ENCODE measurements around the gene GPATCH11.

The GPATCH11 gene

DNA sequence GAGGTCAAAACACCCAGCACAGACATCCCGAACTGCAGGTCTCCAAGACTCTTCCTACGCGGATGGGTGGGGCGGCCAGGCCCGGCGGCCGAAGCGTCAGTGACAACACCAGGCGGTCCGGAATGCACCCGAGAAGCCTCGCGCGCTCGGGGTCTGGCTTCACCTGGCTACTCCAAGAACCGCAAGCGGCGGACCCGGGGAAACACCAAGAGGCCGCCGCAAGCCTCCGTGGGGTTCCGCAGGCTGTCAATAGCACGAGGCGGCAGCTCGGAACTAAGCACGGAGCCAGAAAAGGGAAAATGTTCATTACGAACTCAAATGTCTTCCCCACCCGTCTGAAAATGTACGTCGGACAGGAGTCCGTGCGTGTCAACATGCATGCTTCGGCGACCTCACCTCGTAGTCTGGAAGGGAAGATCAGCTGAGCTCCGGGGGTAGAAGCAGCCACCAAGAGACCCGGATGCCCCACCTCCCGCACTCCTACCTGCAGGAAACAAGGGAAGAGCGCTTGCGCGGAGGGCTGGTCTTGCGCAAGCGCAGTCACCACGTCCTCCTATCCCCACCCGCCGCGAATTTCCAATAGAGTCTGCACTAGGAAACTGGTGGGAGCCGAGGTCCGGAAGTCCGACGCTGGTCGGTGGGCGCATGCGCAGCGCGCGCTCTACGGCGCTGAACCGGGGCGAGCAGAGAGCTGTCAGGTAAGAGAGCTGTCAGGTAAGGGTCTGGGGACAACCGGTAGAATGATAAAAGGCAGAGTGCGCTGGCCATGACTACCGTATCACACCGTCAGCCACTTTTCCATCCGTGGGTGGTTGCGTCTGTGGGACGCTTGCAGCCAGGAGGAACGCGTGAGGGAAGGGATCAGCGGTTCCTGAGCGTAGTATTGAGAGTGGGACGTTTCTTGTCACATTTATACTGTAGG lies at the start of gene GPATCH11, which contains the start of gene HEATR5B:
Gene GPATCH11 (plus strand): TSS at position 646 of the 922 bp plus-strand sequence. CDS start 3,864 bp downstream, outside the sequence.
Gene HEATR5B (minus strand): TSS at position 500 of the 922 bp plus-strand sequence. CDS start 958 bp downstream, outside the sequence.
- DNase-seq = peak; percentile 93

DNA sequence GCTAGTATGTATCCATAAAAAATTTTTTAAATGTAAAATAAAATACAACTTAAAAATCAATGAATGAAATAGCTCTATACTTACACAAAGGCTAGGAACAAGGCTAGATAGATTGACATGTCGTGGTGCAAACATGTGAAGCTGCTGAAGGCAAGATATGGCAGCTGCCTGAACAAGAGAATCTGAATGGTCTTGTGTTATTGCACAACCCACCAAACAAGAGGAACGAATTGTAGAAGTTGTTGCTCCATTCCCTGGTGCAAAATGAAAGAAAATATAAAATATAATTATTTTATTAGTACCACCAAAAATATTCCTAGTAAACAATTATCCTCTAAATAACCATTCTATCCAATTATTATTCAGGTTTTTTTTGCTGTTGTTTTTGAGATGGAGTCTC lies 46.5 kb upstream of the GPATCH11 start:
- DNase-seq = no peak

DNA sequence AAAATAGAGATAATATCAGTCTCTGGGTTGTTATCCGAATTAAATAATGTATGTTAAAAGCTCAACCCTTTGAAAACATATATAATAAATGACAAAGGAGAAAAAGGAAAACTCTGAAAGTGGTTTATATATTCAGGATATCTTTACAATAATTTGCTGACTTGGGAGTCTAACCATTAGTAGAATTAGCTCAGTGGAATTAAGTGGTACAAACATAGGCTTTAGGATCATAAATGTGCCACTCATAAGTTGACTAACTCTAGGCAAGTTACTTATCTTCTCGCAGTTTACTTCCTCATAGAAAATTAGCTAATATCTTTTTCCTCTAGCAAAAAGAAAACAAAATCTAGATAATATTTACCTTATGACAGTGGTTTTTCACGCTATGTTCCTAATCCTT lies 44.7 kb upstream of the GPATCH11 start:
- DNase-seq = no peak

DNA sequence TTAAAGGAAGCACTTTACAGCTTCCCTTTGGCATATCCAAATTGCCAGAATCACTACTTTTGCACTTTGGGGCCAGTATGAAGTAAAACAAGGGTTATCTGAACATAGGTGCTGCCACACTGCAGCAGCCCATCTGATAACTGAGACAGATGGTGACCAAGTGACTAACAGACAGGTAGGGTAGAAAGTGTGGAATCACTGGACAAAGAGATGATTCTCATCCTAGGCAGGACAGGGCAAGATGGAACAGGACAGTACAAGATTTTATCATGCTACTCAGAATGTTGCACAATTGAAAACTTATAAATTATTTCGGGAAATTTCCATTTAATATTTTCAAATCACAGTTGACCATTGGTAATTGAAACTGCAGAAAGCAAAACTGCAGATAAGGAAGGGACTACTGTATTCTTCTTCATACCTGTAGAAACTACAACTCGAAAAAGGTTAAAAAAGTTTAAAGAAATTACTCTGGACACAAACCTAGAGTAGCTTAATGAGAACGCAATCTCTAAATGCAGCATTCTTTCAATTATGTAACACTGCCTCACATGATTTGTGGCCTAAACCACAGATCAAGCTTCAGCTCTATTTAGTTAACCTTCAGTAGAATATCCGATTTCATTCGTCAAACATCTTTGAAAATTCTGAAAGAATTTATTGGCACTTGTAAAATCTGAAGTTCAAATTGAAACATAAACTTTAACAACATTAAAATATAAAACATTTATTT lies 31.6 kb upstream of the GPATCH11 start:
- no peak for DNase-seq

DNA sequence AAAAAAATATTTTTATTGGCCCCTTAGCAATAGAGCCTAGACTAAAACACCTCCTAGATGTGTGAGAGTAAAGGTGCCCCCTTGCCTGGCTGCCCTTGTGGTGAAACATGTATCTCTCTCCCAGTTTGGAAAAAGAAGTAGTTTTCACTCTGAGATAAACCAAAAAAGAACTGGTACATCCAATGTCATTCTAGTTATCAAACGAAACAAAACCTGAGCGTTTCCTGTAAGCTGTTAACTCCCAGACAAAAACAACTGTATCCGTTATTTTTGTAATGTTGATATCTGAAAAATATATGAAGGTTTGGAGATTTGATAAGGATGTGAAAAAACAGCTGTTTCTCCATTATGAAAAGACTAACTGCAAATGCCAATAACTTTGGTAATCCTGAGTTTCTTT lies 24.5 kb upstream of the GPATCH11 start:
- no peak for DNase-seq

DNA sequence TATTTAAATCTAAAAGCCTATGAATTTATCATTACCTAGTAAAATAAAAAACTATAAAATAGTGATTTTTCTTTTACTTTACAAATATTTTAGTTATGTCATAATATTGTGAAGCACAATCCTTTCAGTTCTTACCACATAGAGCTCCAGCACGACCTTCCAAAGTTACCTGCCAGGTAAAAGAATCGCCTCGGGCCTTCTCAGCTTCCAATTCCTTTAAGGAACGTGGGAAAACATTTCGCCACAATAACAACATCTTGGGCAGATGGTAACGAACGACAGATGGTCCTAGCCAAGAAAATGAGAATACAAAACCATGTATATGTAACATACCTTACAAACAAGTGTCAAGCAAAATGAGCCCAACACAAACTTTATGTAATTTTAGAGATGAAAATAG lies 23.9 kb upstream of the GPATCH11 start:
- no peak for DNase-seq

DNA sequence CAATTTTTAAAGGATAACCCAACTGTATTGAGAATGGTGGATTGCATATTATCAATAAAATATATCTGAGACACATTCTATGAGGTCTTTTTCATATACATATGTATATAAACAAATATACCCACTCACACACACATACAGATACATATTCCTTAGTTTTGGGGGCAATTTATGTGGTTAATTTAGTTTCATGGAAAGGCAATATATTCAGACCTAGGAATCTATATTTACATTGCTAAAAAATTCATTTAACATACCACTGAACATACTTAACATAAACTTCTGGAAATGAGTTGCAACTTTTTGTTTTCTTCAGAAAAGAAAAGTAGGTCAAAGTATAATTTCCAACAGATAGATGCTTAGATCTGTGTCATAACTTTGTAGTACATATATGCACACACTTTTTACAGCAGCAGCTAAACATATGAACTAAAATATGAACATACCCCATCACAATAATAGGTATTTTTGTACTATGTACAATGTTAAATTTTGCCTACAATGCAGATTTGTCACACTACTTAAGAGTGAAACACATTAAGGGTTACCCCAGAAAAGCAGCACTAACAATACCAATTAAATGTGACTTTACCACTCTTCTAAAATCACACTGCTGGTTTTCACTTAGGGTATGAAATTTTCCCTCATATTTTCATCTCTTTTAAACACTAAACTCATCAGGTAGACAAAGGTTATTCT lies 23.2 kb upstream of the GPATCH11 start:
- no peak for DNase-seq

DNA sequence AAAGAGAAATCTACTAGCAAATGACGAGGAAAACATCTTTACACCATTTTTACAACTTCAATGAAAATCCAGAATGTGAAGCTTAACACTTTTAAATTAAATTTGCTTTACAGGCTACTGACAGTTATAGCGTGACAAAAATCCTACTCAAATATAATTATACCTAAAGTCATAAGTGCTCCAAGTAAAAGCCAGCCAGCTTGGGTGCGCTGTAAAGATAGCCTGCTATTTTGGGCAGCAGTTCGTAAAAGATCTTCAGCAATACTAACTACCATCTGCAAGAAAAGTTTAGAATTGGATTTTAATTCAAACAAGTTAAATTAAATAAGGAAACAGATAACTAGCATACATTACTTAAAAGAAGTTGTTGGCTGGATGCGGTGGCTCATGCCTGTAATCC lies 22.5 kb upstream of the GPATCH11 start:
- DNase-seq = no peak

DNA sequence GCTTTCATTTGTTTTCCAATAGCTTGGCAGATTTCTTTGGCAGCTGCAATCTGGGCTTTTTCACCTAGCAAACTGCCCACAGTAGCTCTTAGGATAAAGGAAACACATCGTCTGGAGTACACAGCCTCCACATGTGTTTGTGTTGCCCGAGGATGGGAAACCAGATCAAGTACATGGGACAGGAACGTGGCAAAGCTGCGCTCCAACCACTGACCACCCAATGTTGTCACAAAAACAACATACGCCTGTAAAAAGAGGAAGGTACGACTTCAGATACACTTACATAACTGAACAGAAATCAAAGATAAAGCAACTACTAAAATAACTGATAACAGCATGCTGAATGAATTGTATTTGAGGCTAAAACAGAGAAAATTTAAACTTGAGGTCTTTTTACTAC lies 15.6 kb upstream of the GPATCH11 start:
- no peak for DNase-seq

DNA sequence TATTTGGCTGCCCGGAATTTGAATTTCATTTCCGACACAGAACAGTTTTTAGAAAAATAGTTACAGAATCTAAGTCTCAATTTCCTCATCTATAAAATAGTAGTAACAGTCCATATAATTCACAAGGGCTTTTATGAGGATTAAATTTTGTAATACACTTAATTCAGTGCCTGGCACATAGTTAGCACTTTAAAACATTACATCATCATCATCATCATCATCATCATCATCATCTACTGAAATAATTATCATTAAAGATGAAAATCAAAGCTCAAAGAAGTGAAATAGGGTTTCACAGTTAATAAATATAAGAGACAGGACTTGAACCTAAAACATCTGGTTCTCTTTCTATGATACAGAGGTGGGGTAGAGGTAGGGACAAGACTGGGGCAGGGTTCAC lies 13.4 kb upstream of the GPATCH11 start:
- DNase-seq = no peak

DNA sequence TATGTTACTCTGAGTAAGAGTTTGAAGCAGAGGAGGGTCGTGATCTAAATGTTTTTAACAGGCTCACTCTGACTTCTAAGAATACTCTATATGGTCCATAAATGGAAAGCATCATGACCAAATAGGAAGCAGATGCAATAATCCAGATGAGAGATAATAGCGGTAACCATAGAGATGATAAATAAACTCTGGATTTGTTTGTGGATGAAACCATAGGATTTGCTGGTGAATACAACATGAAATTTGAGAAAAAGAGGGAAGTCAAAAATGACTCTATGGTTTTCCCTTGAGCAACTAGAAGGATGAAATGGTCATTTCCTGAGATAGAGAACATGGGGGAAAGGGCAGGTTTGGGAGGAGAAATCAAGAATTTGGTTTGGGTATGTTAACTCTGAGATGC lies 4.1 kb upstream of the GPATCH11 start:
- DNase-seq = no peak

DNA sequence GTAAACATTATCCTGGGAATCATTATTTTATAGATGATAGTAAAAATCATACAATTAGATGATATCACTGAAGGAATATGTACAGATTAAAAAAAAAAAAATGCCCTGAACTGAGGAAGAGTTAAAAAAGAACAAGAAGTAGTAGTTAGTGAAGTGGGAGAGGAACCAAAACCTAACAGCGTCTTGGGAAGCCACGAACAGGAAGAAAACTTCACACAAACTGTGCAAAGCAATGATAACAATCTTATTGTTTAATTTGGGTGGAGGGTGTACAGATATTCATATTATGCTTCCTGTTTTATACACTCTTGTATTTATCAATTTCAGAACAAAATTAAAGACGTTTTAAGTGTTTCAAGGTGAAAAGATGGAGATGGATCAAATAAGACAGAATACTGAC lies 3.6 kb upstream of the GPATCH11 start:
- DNase-seq = no peak

DNA sequence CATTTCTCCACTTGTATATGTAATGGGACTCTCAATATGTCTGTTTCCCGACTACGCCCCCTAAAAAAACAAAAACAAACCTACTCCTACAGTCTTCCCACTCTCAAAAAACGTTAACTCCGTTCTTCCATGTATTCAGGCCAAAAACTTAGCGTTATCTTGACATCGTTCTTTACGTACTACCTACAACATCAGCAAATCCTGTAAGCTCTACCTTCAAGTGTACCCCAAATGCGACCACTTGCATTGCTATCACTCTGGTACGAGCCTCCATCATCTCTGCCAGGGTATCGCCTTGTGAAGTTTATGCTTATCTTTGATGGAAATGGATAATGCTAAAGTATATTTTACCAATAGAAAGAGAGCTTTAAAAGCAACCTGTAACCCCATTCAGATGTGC lies 479 bp downstream of the GPATCH11 start:
- DNase-seq = no peak

DNA sequence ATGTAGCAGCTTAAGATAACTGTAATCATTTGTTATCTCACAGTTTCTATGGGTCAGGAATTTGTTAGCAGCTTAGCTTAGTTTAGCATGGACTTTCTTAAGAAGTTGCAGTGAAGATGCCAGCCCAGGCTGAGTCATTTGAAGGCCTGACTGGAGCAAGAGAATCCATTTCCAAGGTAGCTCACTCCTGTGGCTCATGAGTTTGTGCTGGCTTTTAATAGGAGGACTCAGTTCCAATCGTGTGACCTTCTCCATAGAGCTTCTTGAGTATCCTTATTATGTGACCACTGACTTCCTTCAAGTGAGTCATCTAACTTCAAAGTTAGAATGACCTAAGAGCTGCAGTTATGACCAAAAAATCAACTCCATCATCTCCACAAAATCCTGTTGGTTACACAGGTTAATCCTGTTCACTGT lies 1.4 kb downstream of the GPATCH11 start:
- no peak for DNase-seq

DNA sequence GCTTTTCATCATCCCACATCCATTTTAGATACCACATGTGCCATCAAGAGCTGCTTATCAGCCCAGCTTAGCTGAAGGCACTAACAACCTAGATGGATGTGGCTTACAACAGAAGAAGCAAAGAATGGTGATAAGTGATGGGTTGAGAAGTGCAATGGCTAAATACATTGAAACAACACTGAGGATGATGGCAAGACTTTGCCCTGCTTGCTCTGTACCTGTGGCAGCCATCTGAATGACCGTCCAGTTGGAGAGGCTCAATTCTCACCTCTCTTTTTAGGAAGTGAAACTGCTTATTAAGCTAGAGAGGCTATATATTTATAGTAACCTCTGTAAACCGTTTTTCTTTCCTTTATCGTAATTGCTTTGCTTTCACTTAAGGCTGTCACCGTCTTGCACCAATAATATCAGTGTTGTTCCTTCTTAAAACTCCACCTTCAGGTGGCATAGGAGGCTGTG lies 5.7 kb downstream of the GPATCH11 start:
- DNase-seq = no peak

DNA sequence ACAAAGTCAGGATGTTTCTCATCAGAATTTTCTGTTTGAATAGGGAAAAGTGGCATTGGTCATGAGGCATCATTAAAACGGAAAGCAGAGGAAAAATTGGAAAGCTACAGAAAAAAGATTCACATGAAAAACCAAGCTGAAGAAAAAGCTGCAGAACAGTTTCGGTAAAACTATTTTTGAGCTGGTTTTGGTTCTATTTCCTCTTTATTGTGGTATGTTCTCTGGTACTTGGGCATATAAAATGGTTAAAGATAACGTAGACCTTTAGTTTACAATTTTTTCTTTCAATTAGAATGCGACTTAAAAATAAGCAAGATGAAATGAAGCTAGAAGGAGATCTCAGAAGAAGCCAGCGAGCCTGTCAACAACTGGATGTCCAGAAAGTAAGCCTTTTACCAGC lies 7.6 kb downstream of the GPATCH11 start:
- DNase-seq = no peak

DNA sequence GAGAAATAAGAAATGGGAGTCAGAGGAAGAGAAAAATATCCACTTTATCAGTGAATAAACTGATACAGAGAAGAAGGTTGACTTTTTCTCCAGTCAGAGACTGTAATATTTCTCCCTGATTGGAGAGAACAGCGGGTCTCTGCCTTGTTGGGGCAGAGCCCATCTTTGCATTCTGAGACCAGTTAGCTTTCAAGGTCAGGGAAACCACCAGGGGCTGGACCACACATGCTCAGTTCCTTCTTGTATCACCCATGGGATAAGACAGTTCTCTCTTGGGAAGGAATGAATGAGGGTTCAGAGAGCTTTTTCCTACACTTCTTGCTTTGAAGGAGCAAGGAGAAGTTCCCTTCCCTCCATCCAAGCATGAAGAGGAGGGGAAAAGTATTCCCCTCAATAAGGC lies 12.2 kb downstream of the GPATCH11 start:
- no peak for DNase-seq

DNA sequence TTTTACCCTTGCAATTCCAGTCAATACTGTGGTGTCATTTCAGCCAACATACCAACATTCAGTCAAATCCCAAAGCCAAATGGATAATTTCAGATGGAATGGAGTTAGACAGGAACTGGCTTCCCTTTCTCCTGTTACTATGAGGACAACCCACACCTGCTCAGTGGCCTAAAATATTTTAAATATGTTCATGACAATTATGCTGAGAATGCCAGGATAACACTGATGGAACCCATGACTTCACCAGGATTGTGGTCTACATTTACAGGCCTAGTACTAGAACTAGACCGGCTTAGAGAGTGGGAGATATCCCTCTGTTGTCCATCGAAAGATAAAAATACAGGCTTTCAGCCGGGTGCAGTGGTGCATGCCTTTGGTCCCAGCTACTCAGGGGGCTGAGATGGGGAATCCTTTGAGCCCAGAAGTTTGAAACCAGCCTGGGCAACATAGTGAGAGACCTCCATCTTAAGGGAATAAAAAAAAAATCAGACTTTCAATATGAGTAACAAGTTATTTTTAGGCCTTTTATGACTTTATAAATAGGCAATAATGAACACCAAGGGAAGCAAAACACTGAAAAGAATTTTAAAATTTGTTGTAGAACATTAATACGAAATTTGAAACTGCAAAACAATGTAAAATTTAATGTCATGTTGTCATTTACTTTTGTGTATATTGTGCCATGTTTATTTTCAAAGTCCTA lies 14.2 kb downstream of the GPATCH11 start:
- no peak for DNase-seq

DNA sequence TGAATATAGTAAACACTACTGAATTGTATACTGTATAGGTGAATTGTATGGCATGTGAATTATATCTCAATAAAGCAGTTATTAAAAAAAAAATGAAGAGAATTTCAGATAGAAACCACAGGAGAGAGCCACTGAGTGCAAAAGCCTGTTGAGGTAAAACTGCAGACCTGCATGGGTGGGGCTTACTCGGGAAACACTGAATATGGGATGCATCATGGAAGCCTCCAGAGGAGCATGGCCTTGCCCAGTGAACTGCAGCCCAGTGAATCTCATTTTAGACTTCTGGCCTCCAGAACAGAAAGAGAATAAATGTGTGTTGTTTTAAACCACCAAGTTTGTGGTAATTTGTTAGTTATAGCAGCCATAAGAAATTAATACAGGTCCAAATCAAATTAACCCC lies 15.7 kb downstream of the GPATCH11 start:
- no peak for DNase-seq

DNA sequence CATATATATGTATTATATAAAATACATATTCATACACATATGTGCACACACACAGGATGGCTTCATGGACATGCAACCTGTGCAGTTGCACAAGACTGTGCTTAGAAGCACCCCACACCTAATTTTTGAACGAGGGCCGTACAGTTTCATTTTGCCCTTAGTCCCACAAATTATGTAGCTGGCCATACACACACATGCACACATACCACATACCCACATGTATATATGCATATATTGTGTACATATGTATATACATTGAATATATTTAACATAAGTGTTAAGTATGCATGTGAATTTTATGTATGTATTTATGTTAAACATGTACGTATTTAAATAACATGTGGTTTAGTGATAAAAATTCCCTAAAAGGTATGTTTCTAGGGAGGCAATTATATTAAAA lies 18.3 kb downstream of the GPATCH11 start:
- no peak for DNase-seq

DNA sequence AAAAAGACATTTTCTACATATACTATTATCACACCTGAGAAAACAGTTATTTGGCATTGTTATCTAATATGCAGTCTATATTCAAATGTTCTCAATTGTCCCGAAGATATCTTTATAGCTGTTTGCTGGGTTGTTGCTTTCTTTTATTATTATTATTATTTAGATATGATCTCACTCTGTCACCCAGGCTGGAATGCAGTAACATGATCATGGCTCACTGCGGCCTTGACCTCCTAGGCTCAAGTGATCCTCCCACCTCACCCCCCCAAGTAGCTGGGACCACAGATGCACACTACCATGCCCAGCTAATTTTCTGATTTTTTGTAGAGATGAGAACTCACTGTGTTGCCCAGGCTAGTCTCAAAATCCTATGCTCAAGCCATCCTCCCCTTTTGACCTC lies 19.9 kb downstream of the GPATCH11 start:
- no peak for DNase-seq

DNA sequence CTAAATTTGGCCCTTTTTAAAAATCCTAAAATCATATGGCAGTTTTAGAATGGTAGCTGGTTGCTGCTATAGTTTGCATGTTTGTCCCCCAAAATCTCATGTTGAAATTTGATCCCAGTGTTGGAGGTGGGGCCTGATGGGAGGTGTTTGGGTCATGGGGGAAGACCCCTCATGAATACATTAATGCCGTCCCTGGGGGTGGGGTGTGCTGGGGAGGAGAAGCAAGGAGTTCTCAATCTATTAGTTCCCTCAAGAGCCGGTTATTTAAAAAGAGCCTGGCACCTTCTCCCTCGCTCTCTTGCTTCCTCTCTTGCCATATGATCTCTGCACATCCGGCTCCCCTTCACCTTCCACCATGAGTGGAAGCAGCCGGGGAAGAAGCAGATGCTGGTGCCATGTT lies 20.8 kb downstream of the GPATCH11 start:
- DNase-seq = no peak

DNA sequence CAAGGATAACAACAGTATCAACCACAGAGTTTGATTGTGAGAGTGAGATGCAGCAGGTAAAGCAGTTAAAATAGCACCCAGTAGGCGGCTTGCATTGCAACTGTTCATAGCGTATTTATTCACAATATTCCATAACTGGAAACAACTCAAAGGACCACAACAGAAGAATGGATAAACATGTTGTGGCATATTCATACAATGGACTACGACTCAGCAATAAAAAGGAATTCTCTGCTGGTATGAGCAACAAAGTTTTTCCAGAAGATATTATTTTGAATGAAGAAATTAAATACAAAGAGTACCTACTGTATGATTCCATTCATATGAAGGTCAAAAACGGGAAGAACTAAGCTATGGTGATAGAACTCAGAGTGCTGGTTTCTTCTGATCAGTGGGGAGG lies 25.2 kb downstream of the GPATCH11 start:
- no peak for DNase-seq

All from COR-L47 (cell line).